ENCODE data around the gene VWA7.

Gene VWA7

GRCh38 chr6:31767096-31767645, 10.0 kb downstream of the VWA7 start:
- Histone ChIP-seq H3K9ac (ENCODE audit: low read depth in 1 of 2, low read length in 2 of 2) (no peak overlapping the region), H3K4me3 (ENCODE audit: low read length in 2 of 2) (no peak overlapping the region)

GRCh38 chr6:31765910-31766794, 11.0 kb downstream of the VWA7 start:
- Histone ChIP-seq H3K4me1 (ENCODE audit: control insufficient read depth in 2 of 2, insufficient read depth in 2 of 2, low read length in 2 of 2) (peaks cover 0 to 4% of the 10 kb centered on the region in 2 donors), H3K9me3 (ENCODE audit: control insufficient read depth in 2 of 2, low read length in 2 of 2) (no peaks in the 10 kb centered on the region), H3K27ac (ENCODE audit: low read depth in 2 of 2, low read length in 2 of 2) (no peak overlapping the region), H3K4me3 (ENCODE audit: low read length in 2 of 2) (peak overlapping the region; percentile 29), H3K36me3 (ENCODE audit: control insufficient read depth in 2 of 2, insufficient read depth in 2 of 2, low read length in 2 of 2) (no peaks in the 10 kb centered on the region), H3K9ac (ENCODE audit: low read depth in 1 of 2, low read length in 2 of 2) (no peak overlapping the region), H3K27me3 (ENCODE audit: control insufficient read depth in 2 of 2, insufficient read depth in 2 of 2, low read length in 2 of 2) (no peaks in the 10 kb centered on the region)

More at GRCh38 chr6:31767096-31767645, 10.0 kb downstream of the VWA7 start:
- Histone ChIP-seq H3K36me3 (ENCODE audit: control insufficient read depth in 2 of 2, insufficient read depth in 2 of 2, low read length in 2 of 2) (no peaks in the 10 kb centered on the region), H3K27ac (ENCODE audit: low read depth in 2 of 2, low read length in 2 of 2) (no peak overlapping the region), H3K9me3 (ENCODE audit: control insufficient read depth in 2 of 2, low read length in 2 of 2) (no peaks in the 10 kb centered on the region), H3K4me1 (ENCODE audit: control insufficient read depth in 2 of 2, insufficient read depth in 2 of 2, low read length in 2 of 2) (peaks cover 0 to 4% of the 10 kb centered on the region in 2 donors), H3K27me3 (ENCODE audit: control insufficient read depth in 2 of 2, insufficient read depth in 2 of 2, low read length in 2 of 2) (no peaks in the 10 kb centered on the region)

GRCh38 chr6:31765559-31765909, 11.6 kb downstream of the VWA7 start:
- H3K36me3 ChIP-seq (ENCODE audit: control insufficient read depth in 2 of 2, insufficient read depth in 2 of 2, low read length in 2 of 2), result no peaks in the 10 kb centered on the region
- no peak overlapping the region for H3K4me3 ChIP-seq (ENCODE audit: low read length in 2 of 2)
- no peaks in the 10 kb centered on the region for H3K9me3 ChIP-seq (ENCODE audit: control insufficient read depth in 2 of 2, low read length in 2 of 2)
- H3K4me1 ChIP-seq (ENCODE audit: control insufficient read depth in 2 of 2, insufficient read depth in 2 of 2, low read length in 2 of 2), result peaks cover 0 to 4% of the 10 kb centered on the region in 2 donors
- H3K27me3 ChIP-seq (ENCODE audit: control insufficient read depth in 2 of 2, insufficient read depth in 2 of 2, low read length in 2 of 2), result no peaks in the 10 kb centered on the region
- H3K9ac ChIP-seq (ENCODE audit: low read depth in 1 of 2, low read length in 2 of 2), result no peak overlapping the region
- no peak overlapping the region for H3K27ac ChIP-seq (ENCODE audit: low read depth in 2 of 2, low read length in 2 of 2)

- no peak overlapping the region for H3K27ac ChIP-seq (ENCODE audit: low read depth in 2 of 2, low read length in 2 of 2)
- no peaks in the 10 kb centered on the region for H3K27me3 ChIP-seq (ENCODE audit: control insufficient read depth in 2 of 2, insufficient read depth in 2 of 2, low read length in 2 of 2)
- H3K36me3 ChIP-seq (ENCODE audit: control insufficient read depth in 2 of 2, insufficient read depth in 2 of 2, low read length in 2 of 2), result no peaks in the 10 kb centered on the region
- no peaks in the 10 kb centered on the region for H3K4me1 ChIP-seq (ENCODE audit: control insufficient read depth in 2 of 2, insufficient read depth in 2 of 2, low read length in 2 of 2)
- no peak overlapping the region for H3K4me3 ChIP-seq (ENCODE audit: low read length in 2 of 2)
- H3K9me3 ChIP-seq (ENCODE audit: control insufficient read depth in 2 of 2, low read length in 2 of 2), result no peaks in the 10 kb centered on the region
- H3K9ac ChIP-seq (ENCODE audit: low read depth in 1 of 2, low read length in 2 of 2), result no peak overlapping the region
Measured at GRCh38 chr6:31764198-31764597, 12.9 kb downstream of the VWA7 start.

GRCh38 chr6:31763619-31763940, 13.5 kb downstream of the VWA7 start:
- H3K36me3 ChIP-seq (ENCODE audit: control insufficient read depth in 2 of 2, insufficient read depth in 2 of 2, low read length in 2 of 2), result no peaks in the 10 kb centered on the region
- H3K4me3 ChIP-seq (ENCODE audit: low read length in 2 of 2), result no peak overlapping the region
- H3K4me1 ChIP-seq (ENCODE audit: control insufficient read depth in 2 of 2, insufficient read depth in 2 of 2, low read length in 2 of 2), result no peaks in the 10 kb centered on the region
- no peak overlapping the region for H3K27ac ChIP-seq (ENCODE audit: low read depth in 2 of 2, low read length in 2 of 2)
- no peaks in the 10 kb centered on the region for H3K9me3 ChIP-seq (ENCODE audit: control insufficient read depth in 2 of 2, low read length in 2 of 2)
- H3K27me3 ChIP-seq (ENCODE audit: control insufficient read depth in 2 of 2, insufficient read depth in 2 of 2, low read length in 2 of 2), result no peaks in the 10 kb centered on the region
- no peak overlapping the region for H3K9ac ChIP-seq (ENCODE audit: low read depth in 1 of 2, low read length in 2 of 2)

GRCh38 chr6:31762878-31763618, 14.1 kb downstream of the VWA7 start:
- Histone ChIP-seq H3K36me3 (ENCODE audit: control insufficient read depth in 2 of 2, insufficient read depth in 2 of 2, low read length in 2 of 2) (no peaks in the 10 kb centered on the region), H3K9ac (ENCODE audit: low read depth in 1 of 2, low read length in 2 of 2) (no peak overlapping the region), H3K4me1 (ENCODE audit: control insufficient read depth in 2 of 2, insufficient read depth in 2 of 2, low read length in 2 of 2) (no peaks in the 10 kb centered on the region), H3K27me3 (ENCODE audit: control insufficient read depth in 2 of 2, insufficient read depth in 2 of 2, low read length in 2 of 2) (no peaks in the 10 kb centered on the region), H3K4me3 (ENCODE audit: low read length in 2 of 2) (no peak overlapping the region), H3K9me3 (ENCODE audit: control insufficient read depth in 2 of 2, low read length in 2 of 2) (no peaks in the 10 kb centered on the region), H3K27ac (ENCODE audit: low read depth in 2 of 2, low read length in 2 of 2) (no peak overlapping the region)

- Histone ChIP-seq H3K9ac (ENCODE audit: low read depth in 1 of 2, low read length in 2 of 2) (no peak within 1 kb of the TSS), H3K27ac (ENCODE audit: low read depth in 2 of 2, low read length in 2 of 2) (no peak within 1 kb of the TSS), H3K27me3 (ENCODE audit: control insufficient read depth in 2 of 2, insufficient read depth in 2 of 2, low read length in 2 of 2) (no peaks in the 10 kb centered on the region), H3K36me3 (ENCODE audit: control insufficient read depth in 2 of 2, insufficient read depth in 2 of 2, low read length in 2 of 2) (no peaks in the 10 kb centered on the region), H3K4me1 (ENCODE audit: control insufficient read depth in 2 of 2, insufficient read depth in 2 of 2, low read length in 2 of 2) (no peaks in the 10 kb centered on the region), H3K9me3 (ENCODE audit: control insufficient read depth in 2 of 2, low read length in 2 of 2) (no peaks in the 10 kb centered on the region), H3K4me3 (ENCODE audit: low read length in 2 of 2) (no peak within 1 kb of the TSS)
Measured at GRCh38 chr6:31762356-31762755, 14.8 kb downstream of the VWA7 start, which contains the start of gene SAPCD1. SAPCD1 (plus strand) TSS chr6:31762656; CDS start chr6:31763055, 399 bp downstream.

- Histone ChIP-seq H3K9me3 (ENCODE audit: control insufficient read depth in 2 of 2, low read length in 2 of 2) (no peaks in the 10 kb centered on the region), H3K9ac (ENCODE audit: low read depth in 1 of 2, low read length in 2 of 2) (no peak overlapping the region), H3K36me3 (ENCODE audit: control insufficient read depth in 2 of 2, insufficient read depth in 2 of 2, low read length in 2 of 2) (no peaks in the 10 kb centered on the region), H3K27ac (ENCODE audit: low read depth in 2 of 2, low read length in 2 of 2) (no peak overlapping the region), H3K4me3 (ENCODE audit: low read length in 2 of 2) (no peak overlapping the region), H3K4me1 (ENCODE audit: control insufficient read depth in 2 of 2, insufficient read depth in 2 of 2, low read length in 2 of 2) (no peaks in the 10 kb centered on the region), H3K27me3 (ENCODE audit: control insufficient read depth in 2 of 2, insufficient read depth in 2 of 2, low read length in 2 of 2) (no peaks in the 10 kb centered on the region)
Measured at GRCh38 chr6:31761343-31761742, 15.8 kb downstream of the VWA7 start.

- Histone ChIP-seq H3K4me1 (ENCODE audit: control insufficient read depth in 2 of 2, insufficient read depth in 2 of 2, low read length in 2 of 2) (no peaks in the 10 kb centered on the region), H3K4me3 (ENCODE audit: low read length in 2 of 2) (no peak overlapping the region), H3K36me3 (ENCODE audit: control insufficient read depth in 2 of 2, insufficient read depth in 2 of 2, low read length in 2 of 2) (no peaks in the 10 kb centered on the region), H3K9me3 (ENCODE audit: control insufficient read depth in 2 of 2, low read length in 2 of 2) (no peaks in the 10 kb centered on the region), H3K27me3 (ENCODE audit: control insufficient read depth in 2 of 2, insufficient read depth in 2 of 2, low read length in 2 of 2) (no peaks in the 10 kb centered on the region), H3K27ac (ENCODE audit: low read depth in 2 of 2, low read length in 2 of 2) (no peak overlapping the region), H3K9ac (ENCODE audit: low read depth in 1 of 2, low read length in 2 of 2) (no peak overlapping the region)
Measured at GRCh38 chr6:31760790-31761189, 16.3 kb downstream of the VWA7 start.

- Histone ChIP-seq H3K27me3 (ENCODE audit: control insufficient read depth in 2 of 2, insufficient read depth in 2 of 2, low read length in 2 of 2) (no peaks in the 10 kb centered on the region), H3K4me1 (ENCODE audit: control insufficient read depth in 2 of 2, insufficient read depth in 2 of 2, low read length in 2 of 2) (no peaks in the 10 kb centered on the region), H3K9ac (ENCODE audit: low read depth in 1 of 2, low read length in 2 of 2) (no peak overlapping the region), H3K36me3 (ENCODE audit: control insufficient read depth in 2 of 2, insufficient read depth in 2 of 2, low read length in 2 of 2) (no peaks in the 10 kb centered on the region), H3K4me3 (ENCODE audit: low read length in 2 of 2) (no peak overlapping the region), H3K9me3 (ENCODE audit: control insufficient read depth in 2 of 2, low read length in 2 of 2) (no peaks in the 10 kb centered on the region), H3K27ac (ENCODE audit: low read depth in 2 of 2, low read length in 2 of 2) (no peak overlapping the region)
Measured at GRCh38 chr6:31758281-31758680, 18.8 kb downstream of the VWA7 start.
